Activated CD8-positive, alpha-beta memory T cell treated with anti-CD3 and anti-CD28 coated beads, Interleukin-2, amount 10 ng/mL, durations not matched to agents 7 days and 5 days (primary cell): ENCODE results near the gene USH2A. TPM values are rescaled to one million over a fixed set of nuclear protein-coding genes. Genes with fewer than 3 reads are reported as not detected.

Source experiments
- ATAC-seq: fragments of 150-1000 bp; cut with Tn5 transposase; one replicate; pipeline ENCODE4 v1.10.0; 2021; ENCODE audit warnings: moderate library complexity
- CTCF ChIA-PET: fragments of 350-600 bp; sonication (Branson Sonifier 250); formaldehyde crosslinking; loops from one replicate; lab custom pipeline; 2021; ENCODE audit warnings: antibody characterized with exemption; lab: Charles Lee
- DNase-seq: peaks from one replicate; pipeline ENCODE4 v3.0.0-alpha.2; 2020
- H3K27ac Mint-ChIP-seq: one replicate; pipeline ENCODE4 v1.8.0; 2021; ENCODE audit warnings: mild to moderate bottlenecking, mixed read lengths
- H3K27me3 Mint-ChIP-seq: one replicate; pipeline ENCODE4 v1.8.0; 2021; ENCODE audit warnings: mixed read lengths
- H3K36me3 Mint-ChIP-seq: one replicate; pipeline ENCODE4 v1.8.0; 2021; ENCODE audit warnings: mild to moderate bottlenecking, mixed read lengths
- H3K4me1 Mint-ChIP-seq: one replicate; pipeline ENCODE4 v1.8.0; 2021; ENCODE audit warnings: mixed read lengths
- H3K4me3 Mint-ChIP-seq: one replicate; pipeline ENCODE4 v1.8.0; 2021; ENCODE audit warnings: mild to moderate bottlenecking, moderate library complexity, mixed read lengths
- H3K9me3 Mint-ChIP-seq: one replicate; pipeline ENCODE4 v1.8.0; 2022; ENCODE audit warnings: low read depth, mixed read lengths
- total RNA-seq, 2 experiments: library from RNA; stranded (reverse); gene quantifications; one replicate each; pipeline ENCODE4 v1.2.3, GENCODE V29; 2021

Gene USH2A
- total RNA-seq, 2 experiments from 2014 or later, result not detected

DNA sequence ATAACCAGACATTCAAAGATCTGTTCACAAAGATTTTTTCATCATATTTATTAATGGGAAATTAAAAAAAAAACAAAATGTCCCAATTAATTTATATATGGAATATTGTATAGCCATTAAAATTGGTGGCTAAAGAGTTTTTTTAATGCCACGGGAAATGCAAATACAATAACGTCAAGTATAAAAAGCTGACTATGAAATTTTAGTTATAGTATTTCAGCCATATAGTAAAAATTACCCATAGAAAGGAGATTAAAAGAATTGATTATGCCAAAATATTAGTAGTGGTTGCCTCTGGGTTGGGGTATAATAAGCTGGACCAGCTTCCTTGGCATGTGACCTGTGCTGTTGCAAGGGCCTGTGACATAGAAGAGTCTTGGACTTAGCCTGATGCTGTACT, 777.4 kb downstream of the USH2A start:
- ATAC-seq, result no peak
- Mint-ChIP-seq H3K4me3 (no peak overlapping the region), H3K27ac (no peak overlapping the region), H3K9me3 (peaks cover 7% of the 10 kb centered on the region), H3K36me3 (no peaks in the 10 kb centered on the region), H3K4me1 (no peaks in the 10 kb centered on the region), H3K27me3 (no peaks in the 10 kb centered on the region)
- CTCF ChIA-PET, result no interaction called here
- DNase-seq, result no peak

DNA sequence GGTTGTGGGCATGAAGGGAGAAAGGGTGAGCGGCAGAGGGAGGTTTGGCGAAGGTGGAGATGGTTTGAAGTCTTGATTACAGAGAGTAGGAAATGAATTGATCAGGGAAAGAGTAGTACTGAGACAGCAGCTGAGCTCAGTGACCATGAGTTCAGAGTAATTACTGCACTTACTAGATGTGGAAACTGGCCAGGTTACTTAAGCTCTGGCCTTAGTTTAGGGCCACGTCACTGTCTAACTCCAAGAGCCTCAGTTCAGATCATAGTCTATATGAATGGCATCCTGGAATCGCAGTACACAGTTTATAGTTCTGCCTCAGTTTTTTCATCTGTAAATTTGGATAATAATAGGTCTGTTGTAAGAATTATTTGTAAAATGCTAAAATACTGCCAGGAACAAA, 778.1 kb downstream of the USH2A start:
- ATAC-seq, result no peak
- CTCF ChIA-PET, result no interaction called here
- H3K27ac Mint-ChIP-seq, result no peak overlapping the region

DNA sequence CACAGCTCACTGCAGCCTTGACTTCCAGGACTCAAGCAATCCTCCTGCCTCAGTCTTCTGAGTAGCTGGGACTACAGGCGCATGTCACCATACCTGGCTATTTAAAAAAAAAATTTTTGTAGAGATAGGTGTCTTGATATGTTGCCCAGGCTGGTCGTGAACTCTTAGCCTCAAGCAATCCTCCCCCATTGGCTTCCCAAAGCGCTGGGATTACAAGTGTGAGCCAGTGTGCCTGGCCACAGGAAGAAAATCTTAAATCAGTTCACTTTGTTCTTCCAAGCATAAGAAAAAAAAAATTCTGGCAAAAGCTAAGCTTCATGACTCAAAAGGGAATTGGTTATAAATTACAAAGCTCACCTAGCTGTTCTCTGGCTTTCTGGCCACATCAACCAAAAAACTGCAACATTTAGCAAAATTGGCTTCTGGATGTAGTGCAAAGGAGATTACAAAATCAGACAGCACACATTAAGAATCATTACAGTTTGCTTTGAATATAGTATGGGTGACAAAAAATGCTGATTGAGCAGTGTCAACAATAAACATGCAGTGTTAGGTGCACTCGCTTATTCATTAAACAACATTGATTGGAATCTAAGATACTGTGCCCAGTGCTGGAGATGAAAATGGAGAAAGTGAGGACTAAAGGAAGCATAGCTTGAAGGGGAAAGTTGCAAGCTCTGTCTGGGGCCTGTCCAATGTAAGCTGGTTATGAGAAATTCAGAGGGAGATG, 779.5 kb downstream of the USH2A start:
- CTCF ChIA-PET, result no interaction called here
- Mint-ChIP-seq H3K27ac (no peak overlapping the region), H3K4me3 (no peak overlapping the region), H3K36me3 (no peaks in the 10 kb centered on the region), H3K27me3 (no peaks in the 10 kb centered on the region), H3K4me1 (no peaks in the 10 kb centered on the region), H3K9me3 (peaks cover 7% of the 10 kb centered on the region)
- no peak for ATAC-seq
- no peak for DNase-seq

More for the DNA sequence above, 778.1 kb downstream of the USH2A start:
- no peak for DNase-seq
- no peaks in the 10 kb centered on the region for H3K27me3 Mint-ChIP-seq
- H3K36me3 Mint-ChIP-seq, result no peaks in the 10 kb centered on the region
- H3K4me3 Mint-ChIP-seq, result no peak overlapping the region
- no peaks in the 10 kb centered on the region for H3K4me1 Mint-ChIP-seq
- peaks cover 7% of the 10 kb centered on the region for H3K9me3 Mint-ChIP-seq

DNA sequence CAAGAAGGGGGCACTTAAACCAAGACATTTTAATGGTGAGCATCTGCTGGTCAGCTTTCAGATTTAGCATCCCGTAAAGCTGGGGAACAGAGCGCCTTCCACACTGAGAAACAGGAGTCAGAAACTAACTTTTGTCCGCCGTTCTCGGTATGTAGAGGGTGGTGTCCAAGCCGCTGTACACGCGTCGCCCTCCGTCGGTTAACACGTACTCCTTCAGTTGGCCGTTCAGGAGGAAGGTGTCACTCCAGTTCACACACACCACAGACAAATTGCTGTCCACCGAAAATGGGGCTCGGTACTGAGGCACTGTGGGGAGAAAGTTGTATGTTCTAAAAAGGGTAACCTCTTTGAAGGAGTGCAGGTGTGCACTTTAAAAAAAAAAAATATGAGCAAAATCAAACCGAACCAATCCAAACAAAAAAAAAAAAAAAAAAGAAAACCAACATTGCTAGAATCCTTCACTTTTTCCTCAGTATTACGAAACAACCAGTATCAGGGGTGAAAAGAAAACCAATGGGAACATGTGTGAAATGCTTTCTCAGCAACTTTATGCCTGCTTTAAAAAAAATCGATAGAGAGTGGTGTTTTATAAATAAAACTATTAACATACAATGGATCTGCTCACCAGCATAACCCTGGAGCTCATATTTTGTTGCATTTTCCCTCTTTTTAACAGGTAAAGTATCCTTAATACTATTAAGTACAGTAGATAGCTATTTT, 782.7 kb downstream of the USH2A start:
- Mint-ChIP-seq H3K27ac (no peak overlapping the region), H3K4me3 (no peak overlapping the region), H3K36me3 (no peaks in the 10 kb centered on the region), H3K9me3 (peaks cover 2% of the 10 kb centered on the region), H3K4me1 (no peaks in the 10 kb centered on the region), H3K27me3 (no peaks in the 10 kb centered on the region)
- no peak for DNase-seq
- no peak for ATAC-seq
- CTCF ChIA-PET, result no interaction called here

DNA sequence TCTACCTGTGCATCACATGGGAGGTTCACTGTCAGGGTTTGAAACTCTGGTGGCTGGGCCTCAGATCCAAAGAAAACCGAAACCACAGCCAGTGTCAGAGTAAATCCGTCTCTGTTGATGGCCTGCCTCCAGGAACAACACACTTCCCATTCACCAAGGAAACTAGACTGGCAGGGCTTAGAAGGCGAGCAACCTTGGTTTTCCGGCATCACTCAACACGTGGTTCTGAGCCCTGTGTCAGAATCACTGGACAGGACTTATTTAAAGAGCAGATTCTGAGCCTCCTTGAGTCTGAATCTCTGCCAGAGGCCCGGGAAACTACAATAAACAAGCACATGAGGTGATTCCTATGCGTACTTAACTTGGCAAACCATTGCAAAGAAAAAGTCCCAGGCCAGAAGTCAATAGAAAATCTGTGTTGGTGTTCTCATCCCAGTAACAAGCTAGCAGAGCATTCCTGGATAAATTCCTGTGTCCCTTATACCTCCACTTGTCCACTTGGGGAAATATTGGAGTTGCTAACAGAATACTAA, 786.1 kb downstream of the USH2A start:
- H3K27me3 Mint-ChIP-seq, result no peaks in the 10 kb centered on the region
- no peak overlapping the region for H3K27ac Mint-ChIP-seq
- no peaks in the 10 kb centered on the region for H3K9me3 Mint-ChIP-seq
- H3K4me3 Mint-ChIP-seq, result no peak overlapping the region
- CTCF ChIA-PET, result no interaction called here
- H3K36me3 Mint-ChIP-seq, result no peaks in the 10 kb centered on the region
- DNase-seq (no peak), ATAC-seq (no peak)
- no peaks in the 10 kb centered on the region for H3K4me1 Mint-ChIP-seq

DNA sequence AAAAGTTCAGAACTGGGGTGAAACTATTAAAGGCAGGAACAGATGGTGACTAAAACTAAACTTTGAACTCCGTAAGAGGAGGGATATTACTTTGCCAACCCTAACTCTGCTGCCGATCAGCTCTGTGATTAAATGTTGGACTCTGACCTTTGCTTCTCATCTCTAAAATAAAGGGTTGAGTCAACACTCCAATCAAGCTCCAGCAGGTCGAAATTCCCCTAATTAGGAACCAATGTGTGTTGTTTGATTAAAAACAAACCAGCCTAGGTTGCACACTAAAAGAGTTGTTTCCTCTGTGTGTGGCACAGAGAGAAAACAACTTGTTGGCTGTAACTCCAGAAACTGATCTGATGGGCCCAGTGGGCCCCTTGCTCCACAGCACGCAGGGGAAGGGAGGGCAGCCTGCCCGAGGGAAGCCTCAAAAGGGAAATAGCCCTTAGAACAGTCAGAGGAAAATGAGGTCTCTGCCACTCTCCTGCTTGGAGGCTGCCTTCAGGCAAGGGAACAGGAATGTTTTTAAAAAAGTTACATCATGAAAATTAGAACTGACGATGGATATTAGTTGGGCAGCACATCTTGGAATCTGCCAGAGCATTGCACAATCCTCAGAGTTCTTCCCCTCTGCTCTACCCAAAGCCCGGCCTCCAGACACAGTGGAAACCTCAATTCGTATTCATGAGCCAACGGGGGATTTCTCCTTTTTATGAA, 786.8 kb downstream of the USH2A start:
- CTCF ChIA-PET, result no interaction called here
- Mint-ChIP-seq H3K27ac (no peak overlapping the region), H3K4me3 (no peak overlapping the region), H3K27me3 (no peaks in the 10 kb centered on the region), H3K4me1 (no peaks in the 10 kb centered on the region), H3K36me3 (no peaks in the 10 kb centered on the region), H3K9me3 (no peaks in the 10 kb centered on the region)
- no peak for DNase-seq
- no peak for ATAC-seq

DNA sequence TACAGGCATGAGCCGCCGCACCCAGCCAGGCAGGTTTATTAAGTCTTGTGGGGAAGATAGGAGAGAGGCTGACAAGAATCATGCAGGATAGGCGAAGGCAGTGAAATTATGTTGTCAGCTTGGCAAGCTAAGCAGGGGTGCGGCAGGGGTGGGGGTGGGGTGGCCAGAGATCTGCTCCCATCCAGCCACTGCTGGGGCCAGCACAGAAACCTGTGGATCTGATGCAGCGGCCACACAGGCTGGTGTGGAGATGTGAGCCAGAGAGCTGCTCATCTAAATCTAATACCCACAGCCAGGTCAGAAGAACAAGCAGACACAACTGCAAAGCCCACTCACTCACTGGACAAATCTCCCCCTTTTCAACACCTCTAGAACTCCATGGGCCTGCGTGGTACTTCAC, 787.4 kb downstream of the USH2A start:
- no peak for ATAC-seq
- CTCF ChIA-PET, result no interaction called here

DNA sequence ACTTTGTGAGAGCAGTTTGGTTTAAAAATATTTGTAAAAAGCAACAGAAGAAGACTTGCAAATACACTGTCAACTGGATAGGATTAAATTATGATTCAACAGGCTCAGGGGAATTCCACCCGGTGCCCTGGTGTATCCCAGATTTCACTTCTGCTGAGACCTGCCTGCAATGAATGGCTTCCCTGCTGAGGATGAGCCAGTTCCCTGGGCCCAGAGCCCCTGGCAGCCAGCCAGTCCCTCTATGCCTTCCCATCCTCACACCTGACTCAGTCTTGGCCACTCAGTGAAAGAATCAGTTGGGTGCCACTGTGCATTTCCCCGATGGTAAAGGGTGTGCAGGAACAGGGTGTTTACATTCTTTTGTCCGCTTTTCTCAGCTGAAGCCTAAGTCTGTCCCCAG, 791.8 kb downstream of the USH2A start:
- Mint-ChIP-seq H3K36me3 (no peaks in the 10 kb centered on the region), H3K27me3 (no peaks in the 10 kb centered on the region), H3K4me1 (no peaks in the 10 kb centered on the region), H3K9me3 (peaks cover 2% of the 10 kb centered on the region), H3K27ac (no peak overlapping the region), H3K4me3 (no peak overlapping the region)
- DNase-seq (no peak), ATAC-seq (no peak)
- CTCF ChIA-PET, result no interaction called here

More for the DNA sequence above, 787.4 kb downstream of the USH2A start:
- Mint-ChIP-seq H3K27me3 (no peaks in the 10 kb centered on the region), H3K4me3 (no peak overlapping the region), H3K27ac (no peak overlapping the region), H3K4me1 (no peaks in the 10 kb centered on the region), H3K36me3 (no peaks in the 10 kb centered on the region), H3K9me3 (no peaks in the 10 kb centered on the region)
- DNase-seq, result no peak

DNA sequence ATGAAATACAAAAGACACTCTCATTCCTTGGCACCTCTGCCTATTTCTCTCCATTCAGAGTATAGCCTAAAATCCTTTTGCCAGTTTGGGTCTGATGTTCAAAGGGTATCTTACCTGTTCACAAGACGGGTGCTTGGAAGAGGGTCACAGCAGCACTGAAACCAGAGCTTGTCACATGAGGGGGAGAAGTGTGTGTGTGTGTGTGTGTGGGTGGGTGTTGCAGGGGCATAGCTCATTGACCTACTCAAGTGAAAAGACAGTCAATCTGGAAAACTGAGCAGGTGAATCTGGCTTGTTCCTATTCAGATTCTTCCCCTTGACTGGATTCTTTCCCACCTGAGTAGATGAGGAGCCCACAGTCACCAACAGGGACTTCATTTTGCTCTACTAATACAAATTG, 792.2 kb downstream of the USH2A start:
- Mint-ChIP-seq H3K4me1 (no peaks in the 10 kb centered on the region), H3K36me3 (no peaks in the 10 kb centered on the region)

DNA sequence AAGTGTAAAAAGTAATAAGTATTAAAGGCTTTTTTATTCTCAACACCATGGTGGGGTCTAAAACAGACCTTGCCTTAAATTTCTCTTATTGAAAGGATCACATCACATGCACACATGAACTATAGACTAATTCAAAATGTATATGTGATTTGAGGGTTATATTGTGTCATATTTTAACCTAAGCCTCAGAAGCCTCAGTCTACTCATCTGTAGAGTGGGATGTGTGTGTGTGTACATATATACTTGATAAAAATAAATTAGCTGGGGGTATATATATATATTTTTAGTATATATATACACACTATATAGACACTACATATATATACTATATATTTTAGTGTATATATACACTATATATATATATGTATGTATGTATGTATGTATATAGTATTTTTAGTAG, 797.3 kb downstream of the USH2A start:
- no peak overlapping the region for H3K4me3 Mint-ChIP-seq
- no peak for ATAC-seq
- CTCF ChIA-PET, result no interaction called here

More for the DNA sequence above, 792.2 kb downstream of the USH2A start:
- Mint-ChIP-seq H3K9me3 (peaks cover 2% of the 10 kb centered on the region), H3K4me3 (no peak overlapping the region), H3K27ac (no peak overlapping the region), H3K27me3 (no peaks in the 10 kb centered on the region)
- DNase-seq (no peak), ATAC-seq (no peak)
- CTCF ChIA-PET, result no interaction called here

DNA sequence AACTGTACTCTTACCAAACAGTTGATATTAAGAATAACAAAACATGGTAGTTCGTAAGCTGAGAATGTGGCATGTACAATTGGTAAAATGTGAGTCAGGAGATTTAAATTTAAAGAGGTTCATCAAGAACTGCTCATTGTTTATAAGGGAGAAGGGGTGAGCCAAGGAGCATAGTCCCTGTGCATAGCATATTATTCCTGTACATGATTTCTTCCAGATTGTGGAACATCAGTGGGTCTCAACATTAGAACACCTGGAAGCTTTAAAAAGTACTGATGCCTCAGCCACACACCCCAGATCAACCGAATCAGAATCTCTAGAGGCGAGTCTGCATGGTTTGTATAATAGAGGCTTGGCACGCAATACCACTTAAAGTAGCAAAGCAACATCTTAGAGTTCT, 800.1 kb downstream of the USH2A start:
- ATAC-seq, result no peak
- no peaks in the 10 kb centered on the region for H3K36me3 Mint-ChIP-seq
- no peaks in the 10 kb centered on the region for H3K4me1 Mint-ChIP-seq
- no peaks in the 10 kb centered on the region for H3K27me3 Mint-ChIP-seq
- no peaks in the 10 kb centered on the region for H3K9me3 Mint-ChIP-seq
- CTCF ChIA-PET, result no interaction called here
- no peak overlapping the region for H3K27ac Mint-ChIP-seq
- no peak overlapping the region for H3K4me3 Mint-ChIP-seq
- no peak for DNase-seq

More for the DNA sequence above, 797.3 kb downstream of the USH2A start:
- Mint-ChIP-seq H3K36me3 (no peaks in the 10 kb centered on the region), H3K9me3 (peaks cover 2% of the 10 kb centered on the region), H3K27ac (no peak overlapping the region), H3K4me1 (no peaks in the 10 kb centered on the region), H3K27me3 (no peaks in the 10 kb centered on the region)
- no peak for DNase-seq

DNA sequence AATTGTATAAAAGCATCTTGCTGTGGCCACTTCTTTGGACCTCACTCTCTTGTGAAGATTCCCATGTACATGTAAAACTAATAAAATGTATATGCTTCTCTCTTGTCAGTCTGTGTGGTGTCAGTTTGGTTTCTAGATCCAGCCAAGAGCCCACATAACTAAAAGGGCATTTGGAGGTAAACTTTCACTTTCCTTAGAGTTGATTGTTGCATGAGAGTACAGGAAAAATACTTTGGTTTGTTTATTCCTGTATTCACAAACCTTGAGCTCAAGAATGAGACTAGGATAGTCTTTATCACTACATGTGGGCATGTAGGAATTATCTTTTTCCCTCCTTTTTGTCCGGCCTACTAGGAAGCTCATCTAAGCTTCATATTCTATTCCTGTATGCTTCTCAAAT, 805.3 kb downstream of the USH2A start:
- ATAC-seq (no peak), DNase-seq (no peak)
- no peak overlapping the region for H3K27ac Mint-ChIP-seq
- no peaks in the 10 kb centered on the region for H3K27me3 Mint-ChIP-seq
- H3K4me3 Mint-ChIP-seq, result no peak overlapping the region
- CTCF ChIA-PET, result no interaction called here
- no peaks in the 10 kb centered on the region for H3K4me1 Mint-ChIP-seq
- H3K36me3 Mint-ChIP-seq, result no peaks in the 10 kb centered on the region
- H3K9me3 Mint-ChIP-seq, result no peaks in the 10 kb centered on the region

DNA sequence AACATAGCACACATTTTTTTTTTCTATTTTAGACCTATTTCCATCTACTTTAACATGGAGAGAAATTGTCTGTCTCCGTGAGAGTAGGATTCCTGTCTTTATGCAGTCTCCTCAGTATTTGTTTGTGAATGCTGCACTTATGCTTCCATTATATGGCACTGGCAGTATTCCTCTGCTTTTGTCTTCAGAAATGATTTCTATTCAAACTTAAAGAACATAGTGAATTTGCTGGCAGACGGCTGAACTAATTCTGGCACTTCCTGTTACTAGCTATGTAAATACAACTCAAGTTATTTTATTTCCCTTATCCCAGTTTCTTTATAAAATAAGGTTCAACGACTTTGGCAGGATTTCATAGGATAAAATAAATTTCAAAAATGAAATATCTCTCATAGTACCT, 810.9 kb downstream of the USH2A start:
- CTCF ChIA-PET, result interaction anchor here (1.4 kb wide), 1 partner anchor 10 kb away, joined by 3 read pairs; no protein-coding TSS in a partner anchor

More for the DNA sequence above, 810.9 kb downstream of the USH2A start:
- DNase-seq, result no peak
- no peak overlapping the region for H3K27ac Mint-ChIP-seq
- H3K4me3 Mint-ChIP-seq, result no peak overlapping the region
- no peak for ATAC-seq
- no peaks in the 10 kb centered on the region for H3K9me3 Mint-ChIP-seq
- no peaks in the 10 kb centered on the region for H3K36me3 Mint-ChIP-seq
- no peaks in the 10 kb centered on the region for H3K4me1 Mint-ChIP-seq
- no peaks in the 10 kb centered on the region for H3K27me3 Mint-ChIP-seq
